Stimulated activated CD8-positive, alpha-beta memory T cell treated with anti-CD3 and anti-CD28 coated beads, Interleukin-12 subunit alpha, Interleukin-12 subunit beta, amount 100 ng/mL, for 1 hour (primary cell): ENCODE results near the gene SMAGP.
"Not testable (repeated sequence)": the region's sequence is repeated elsewhere in the genome, so short reads cannot be mapped to it uniquely, and the experiment has no call there.

ENCODE experiments used
- DNase-seq: peaks from one replicate; pipeline ENCODE4 v3.0.0-alpha.2; 2020; ENCODE audit warnings: low read depth

Gene SMAGP, protein sequence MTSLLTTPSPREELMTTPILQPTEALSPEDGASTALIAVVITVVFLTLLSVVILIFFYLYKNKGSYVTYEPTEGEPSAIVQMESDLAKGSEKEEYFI

GRCh38 chr12:51270067-51270950 lies at the start of gene SMAGP:
SMAGP (minus strand) TSS chr12:51270415; CDS start chr12:51269278, 1,137 bp downstream.
- DNase-seq: no peak

GRCh38 chr12:51318846-51319599 lies 48.8 kb upstream of the SMAGP start:
- no peak for DNase-seq

DNA sequence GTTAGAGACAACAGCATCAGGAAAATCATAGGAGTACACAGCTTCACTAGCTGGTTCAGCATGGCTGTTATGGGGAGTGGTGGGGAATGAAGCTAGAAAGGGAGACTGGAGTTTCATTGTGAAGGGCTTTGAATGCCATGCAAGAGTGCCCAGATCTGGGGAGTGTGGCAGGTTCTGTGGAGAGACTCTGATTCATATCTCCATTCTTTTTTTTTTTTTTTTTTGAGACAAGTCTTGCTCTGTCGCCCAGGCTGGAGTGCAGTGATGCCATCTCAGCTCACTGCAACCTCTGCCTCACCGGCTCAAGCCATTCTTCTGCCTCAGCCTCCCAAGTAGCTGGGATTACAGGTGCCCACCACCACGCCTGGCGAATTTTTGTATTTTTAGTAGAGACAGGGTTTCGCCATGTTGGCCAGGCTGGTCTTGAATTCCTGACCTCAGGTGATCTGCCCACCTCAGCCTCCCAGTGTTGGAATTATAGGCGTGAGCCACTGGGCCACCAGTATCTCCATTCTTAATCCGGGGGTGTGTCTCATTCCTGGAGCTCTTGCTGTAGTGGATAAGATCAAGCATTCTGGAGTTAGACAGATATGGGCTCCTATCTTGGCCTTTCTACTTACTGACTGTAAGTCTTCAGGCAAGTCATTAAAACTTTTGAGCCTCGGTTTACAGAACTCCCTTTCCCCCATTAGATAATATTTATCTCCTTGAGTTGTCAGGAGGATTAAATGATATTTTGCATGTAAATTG lies 48.0 kb upstream of the SMAGP start:
- not testable (repeated sequence) for DNase-seq

DNA sequence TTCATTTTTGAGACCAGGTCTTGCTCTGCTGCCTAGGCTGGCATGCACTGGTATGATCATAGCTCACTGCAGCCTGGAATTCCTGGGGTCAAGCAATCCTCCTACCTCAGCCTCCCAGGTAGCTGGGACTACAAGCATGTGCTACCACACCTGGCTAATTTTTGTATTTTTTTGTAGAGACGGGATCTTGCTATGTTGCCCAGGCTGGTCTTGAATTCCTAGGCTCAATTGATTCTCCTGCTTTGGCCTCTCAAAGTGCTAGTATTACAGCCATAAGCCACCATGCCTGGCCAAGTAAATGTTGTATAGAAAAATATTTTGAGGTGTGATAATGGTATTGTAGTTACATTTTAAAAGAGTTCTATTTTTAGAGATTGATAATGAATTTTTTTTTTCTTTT lies 41.2 kb upstream of the SMAGP start:
- DNase-seq: no peak

DNA sequence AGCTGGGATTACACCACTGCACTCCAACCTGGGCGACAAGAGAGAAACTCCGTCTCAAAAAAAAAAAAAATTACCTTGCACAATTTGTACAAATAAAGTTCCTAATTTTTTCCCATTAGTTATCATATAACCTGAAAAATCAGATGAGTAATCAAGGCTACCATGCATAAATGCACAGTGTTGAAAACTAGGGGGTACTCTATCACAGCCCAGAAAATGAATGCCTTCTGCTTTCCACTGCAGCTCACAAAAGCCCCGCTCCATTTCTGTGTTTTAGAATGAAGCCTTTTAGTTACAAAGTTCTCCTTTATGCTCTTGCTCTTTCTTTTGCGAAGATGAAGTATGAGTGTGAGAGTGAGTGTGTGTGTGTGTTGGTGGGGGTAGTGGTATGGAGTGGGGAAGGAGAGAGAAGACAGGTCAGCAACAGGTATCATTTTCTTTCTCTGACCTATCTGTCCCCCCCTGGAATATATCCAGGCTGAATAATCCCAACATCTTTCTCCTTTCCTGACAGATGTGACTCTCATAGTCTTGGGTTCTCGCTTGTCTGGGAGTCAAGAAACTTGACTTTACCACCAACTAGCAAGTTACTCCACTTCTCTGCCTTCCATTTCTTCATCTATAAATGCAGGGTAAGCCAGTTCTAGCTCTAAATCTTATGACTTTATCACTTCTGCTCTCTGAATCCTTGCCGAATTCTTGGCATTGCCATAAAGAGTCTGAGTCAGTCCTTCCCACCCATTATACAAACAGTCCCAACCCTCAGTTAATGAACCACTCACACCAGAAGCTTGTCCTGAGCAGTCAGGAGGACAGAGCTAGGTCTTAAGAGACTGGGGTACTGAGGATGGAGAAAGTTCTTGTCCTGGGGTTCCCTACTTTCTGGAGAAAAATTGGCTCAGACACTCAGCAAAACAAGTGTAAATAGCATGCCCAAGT lies 37.7 kb upstream of the SMAGP start:
- no peak for DNase-seq

DNA sequence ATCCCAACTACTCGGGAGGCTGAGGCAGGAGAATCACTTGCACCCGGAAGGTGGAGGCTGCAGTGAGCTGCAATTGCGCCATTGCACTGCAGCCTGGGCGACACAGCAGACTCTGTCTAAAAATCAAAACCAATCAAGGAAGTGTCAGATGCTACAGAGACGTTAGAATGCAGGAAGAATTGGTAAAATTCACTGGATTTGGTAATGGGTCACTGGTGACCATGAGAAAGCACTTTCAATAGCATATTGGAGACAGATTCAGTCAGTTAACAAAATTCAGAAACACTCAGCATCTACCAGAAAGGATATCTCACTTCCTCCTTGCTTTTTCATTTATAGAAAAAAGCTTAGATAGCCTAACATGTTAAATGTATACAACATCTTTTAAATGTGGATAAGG lies 36.3 kb upstream of the SMAGP start:
- DNase-seq: no peak

GRCh38 chr12:51300768-51301167 lies 30.6 kb upstream of the SMAGP start:
- not testable (repeated sequence) for DNase-seq

DNA sequence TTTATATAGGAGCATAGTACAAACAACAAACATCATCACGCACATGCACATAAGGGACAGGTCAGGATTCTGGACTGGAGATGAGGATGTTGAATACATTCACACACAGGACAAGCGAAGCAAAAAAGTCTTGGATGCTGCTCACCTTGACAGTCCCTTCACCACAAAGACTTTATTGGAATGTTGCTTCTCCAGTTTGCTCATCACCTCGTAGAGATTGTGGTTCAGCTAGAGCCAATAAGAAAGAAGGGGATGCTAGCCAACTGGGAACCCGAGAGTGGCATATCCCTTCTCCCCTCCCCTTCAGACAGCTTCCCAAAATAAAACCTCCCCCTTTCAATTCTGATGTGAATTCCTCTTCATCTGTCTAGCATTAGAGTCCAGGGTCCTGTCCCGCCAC lies 25.4 kb upstream of the SMAGP start:
- no peak for DNase-seq

- not testable (repeated sequence) for DNase-seq
These were observed 23.9 kb upstream of the SMAGP start for GRCh38 chr12:51294097-51294496.

DNA sequence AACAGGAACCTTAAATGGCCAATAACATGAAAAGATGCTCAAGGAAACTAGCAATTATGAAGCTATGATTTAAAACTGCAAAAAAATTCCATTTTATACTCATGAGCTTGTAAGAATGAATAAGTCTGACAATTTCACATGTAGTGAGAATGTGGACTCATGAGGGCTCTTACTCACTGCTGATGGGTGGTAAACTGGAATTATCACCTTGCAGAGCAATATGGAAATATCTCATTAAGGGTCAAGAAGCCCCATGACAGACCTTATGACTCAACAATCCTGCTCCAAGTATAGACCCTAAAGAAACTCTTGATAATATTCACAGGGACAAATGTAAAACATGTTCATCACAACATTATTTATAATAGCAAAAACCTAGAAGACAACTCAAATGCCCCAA lies 23.5 kb upstream of the SMAGP start:
- DNase-seq: no peak

DNA sequence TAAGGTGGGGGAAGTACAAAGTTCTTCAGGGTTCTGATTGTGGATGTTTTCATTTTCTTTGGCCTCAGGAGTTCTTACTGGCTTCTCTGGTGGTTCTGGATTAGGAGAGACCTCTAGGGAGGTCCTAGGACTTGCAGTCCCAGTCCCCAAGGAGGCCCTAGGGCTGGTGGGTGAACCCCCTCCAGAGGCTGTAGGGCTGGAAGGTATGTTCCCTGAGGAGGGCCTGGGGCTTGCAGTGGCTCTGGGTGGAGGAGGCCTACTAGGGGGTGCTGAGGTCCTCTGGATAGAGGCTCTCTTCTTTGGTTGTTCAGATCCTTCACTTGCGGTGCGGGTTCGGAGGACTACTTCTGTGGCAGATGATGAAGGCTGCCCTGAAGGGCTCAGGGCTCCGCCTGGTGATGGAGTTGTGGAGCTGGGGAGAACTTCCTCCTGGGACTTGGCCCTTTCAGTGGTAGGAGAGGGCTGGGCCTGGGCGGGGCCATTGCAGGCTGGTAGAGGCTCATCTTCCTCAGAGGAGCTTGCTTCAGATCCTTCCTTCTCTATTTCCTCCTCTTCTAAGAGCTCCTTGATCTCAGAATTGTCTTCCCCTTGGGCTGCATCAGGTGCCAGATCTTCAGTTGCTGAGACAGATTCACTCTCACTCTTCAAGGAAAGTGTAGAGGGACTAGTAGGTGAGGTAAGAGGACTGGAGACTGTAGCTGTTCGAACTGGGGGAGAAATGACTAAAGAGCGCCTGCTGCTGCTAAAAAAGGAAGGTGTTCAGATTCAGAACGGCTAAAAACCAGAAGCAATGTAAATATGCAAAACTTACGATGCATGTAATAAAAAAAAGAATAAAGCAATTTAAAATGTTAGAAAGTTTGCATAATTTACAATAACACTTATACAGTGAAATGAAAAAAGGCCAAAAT lies 21.6 kb upstream of the SMAGP start:
- DNase-seq: not testable (repeated sequence)

DNA sequence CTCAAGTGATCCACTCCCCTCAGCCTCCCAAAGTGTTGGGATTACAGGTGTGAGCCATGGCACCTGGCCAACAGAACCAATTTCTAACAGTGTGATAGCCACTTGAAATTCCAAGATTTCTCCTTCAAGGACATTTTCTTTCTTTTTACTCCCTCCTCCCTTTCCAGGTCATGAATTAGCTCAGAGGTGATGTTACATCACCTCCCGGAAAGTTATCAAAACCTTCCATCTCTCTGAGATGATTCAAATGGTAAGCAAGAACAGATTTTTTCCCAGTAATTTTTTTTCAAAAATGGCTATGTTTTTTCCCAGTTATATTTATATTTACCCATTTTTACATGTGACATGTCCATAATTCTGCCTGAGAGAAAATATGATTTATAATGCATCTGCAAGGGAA lies 15.6 kb upstream of the SMAGP start:
- no peak for DNase-seq

- DNase-seq: no peak
These were observed 11.1 kb upstream of the SMAGP start for GRCh38 chr12:51281202-51281924.

DNA sequence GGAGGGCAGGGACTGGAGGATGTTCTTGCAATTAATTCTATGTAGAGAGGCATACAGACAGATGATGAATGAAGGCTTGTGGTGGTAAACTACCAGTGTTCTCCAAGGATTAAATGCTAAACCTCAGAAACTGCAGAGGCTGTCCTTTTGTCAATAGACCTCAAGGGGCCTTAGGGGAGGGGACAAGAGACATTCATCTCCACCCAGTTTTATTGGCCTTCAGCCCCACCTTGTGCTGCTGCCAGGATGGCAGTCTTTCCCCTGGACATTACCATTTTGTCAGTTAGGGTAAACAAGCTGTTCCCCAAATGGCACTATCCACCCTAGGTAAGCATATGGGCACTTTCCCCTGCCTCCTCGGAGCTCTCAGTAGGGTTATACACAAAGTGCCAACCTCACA lies 4.9 kb upstream of the SMAGP start:
- no peak for DNase-seq

- not testable (repeated sequence) for DNase-seq
These were observed 2.6 kb upstream of the SMAGP start for GRCh38 chr12:51272810-51273209.

GRCh38 chr12:51270951-51271518 lies 820 bp upstream of the SMAGP start:
- no peak for DNase-seq

- peak; percentile 35 for DNase-seq
These were observed 795 bp downstream of the SMAGP start for GRCh38 chr12:51269174-51270066.

GRCh38 chr12:51265024-51265423 lies 5.2 kb downstream of the SMAGP start:
- no peak for DNase-seq
